ENCODE results near the gene PRR12.

DNA sequence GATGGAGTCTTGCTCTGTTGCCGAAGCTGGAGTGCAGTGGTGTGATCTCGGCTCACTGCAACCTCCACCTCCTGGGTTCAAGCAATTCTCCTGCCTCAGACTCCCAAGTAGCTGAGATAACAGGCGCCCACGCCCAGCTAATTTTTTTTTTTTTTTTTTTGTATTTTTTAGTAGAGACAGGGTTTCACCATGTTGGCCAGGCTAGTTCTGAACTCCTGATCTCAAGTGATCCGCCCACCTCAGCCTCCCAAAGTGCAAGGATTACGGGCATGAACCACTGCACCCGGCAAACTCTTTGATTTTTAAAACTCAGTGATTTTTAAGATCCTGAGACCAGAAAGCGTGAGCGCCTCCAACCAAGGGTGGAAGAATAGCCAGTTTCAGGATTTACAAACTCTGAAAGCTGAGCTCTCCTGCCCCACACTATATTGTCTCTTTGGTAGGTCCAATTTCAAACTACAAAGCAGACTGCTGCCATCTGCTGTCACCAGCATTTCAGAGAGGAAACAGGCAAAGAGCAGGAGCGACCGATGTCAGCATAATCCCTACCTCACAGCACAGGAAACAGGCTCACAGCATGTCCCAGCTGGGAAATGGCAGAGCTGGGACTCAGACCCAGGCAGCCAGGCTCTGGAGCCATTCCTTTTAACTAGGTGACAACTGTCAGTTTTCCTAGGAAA lies 19.8 kb upstream of the PRR12 start:
- no peak for TF ChIP-seq POLR2A (IDR thresholded peaks at IDR 0.05; ENCODE audit: low read depth, low read length)
- TF ChIP-seq TAF1 (IDR thresholded peaks at IDR 0.05; ENCODE audit: low read depth, low read length), result no peak
- no peak for TF ChIP-seq POLR2AphosphoS5 (IDR thresholded peaks at IDR 0.05; ENCODE audit: low read depth, low read length)

Measured in GM12891 (cell line).